Kidney (tissue), 14 donors: ENCODE measurements around the gene RBM19. TPM values are rescaled to one million over a fixed set of nuclear protein-coding genes. Genes with fewer than 3 reads are reported as not detected.

Experiments used
- DNase-seq, 5 donors: peaks; one replicate each; pipeline ENCODE4 v3.0.0-alpha.2; 2013 to 2020
- FAIRE-seq: peaks from 2 replicates; lab custom pipeline; 2012; peaks lifted over from hg19 to GRCh38; lab: Jason Lieb, UNC
- H3K27ac ChIP-seq, 2 donors: one replicate each; pipeline ENCODE4 v1.7.0; 2013; ENCODE audit warnings: low read depth in 2 of 2, low read length in 2 of 2, inconsistent platforms in 1 of 2
- H3K27me3 ChIP-seq: one replicate; pipeline ENCODE4 v1.7.1; 2013; ENCODE audit warnings: low read length, inconsistent platforms; ENCODE audit not compliant: control insufficient read depth, insufficient read depth
- H3K36me3 ChIP-seq, 3 donors: one replicate each; pipeline versions ENCODE4 v1.7.0 to v1.7.1; 2013; ENCODE audit warnings: low read length in 3 of 3, control low read depth in 1 of 3, inconsistent platforms in 1 of 3; ENCODE audit not compliant: insufficient read depth in 3 of 3, control insufficient read depth in 2 of 3
- H3K4me1 ChIP-seq, 3 donors: one replicate each; pipeline versions ENCODE4 v1.7.0 to v1.7.1; 2013; ENCODE audit warnings: low read length in 3 of 3, inconsistent platforms in 1 of 3, low read depth in 1 of 3; ENCODE audit not compliant: control insufficient read depth in 2 of 3, insufficient read depth in 2 of 3
- H3K4me3 ChIP-seq, 3 donors: one replicate each; pipeline versions ENCODE4 v1.7.0 to v1.8.1; 2013; ENCODE audit warnings: low read length in 3 of 3, control low read depth in 1 of 3, inconsistent platforms in 1 of 3
- H3K9ac ChIP-seq, 3 donors: one replicate each; pipeline versions ENCODE4 v1.7.0 to v1.7.1; 2013; ENCODE audit warnings: low read length in 3 of 3, control low read depth in 1 of 3, inconsistent platforms in 1 of 3
- H3K9me3 ChIP-seq, 3 donors: one replicate each; pipeline versions ENCODE4 v1.7.0 to v1.7.1; 2013; ENCODE audit warnings: low read length in 3 of 3, control low read depth in 1 of 3, inconsistent platforms in 1 of 3; ENCODE audit not compliant: control insufficient read depth in 2 of 3, insufficient read depth in 1 of 3
- CTCF ChIP-seq: IDR thresholded peaks from 3 replicates; pipeline ENCODE4 v1.5.1; 2012; ENCODE audit warnings: mild to moderate bottlenecking, moderate library complexity, borderline replicate concordance; ENCODE audit not compliant: insufficient read depth; ENCODE audit errors: extremely low read depth
- intact Hi-C: fragments of 100-400 bp; cut with DNase I; formaldehyde crosslinking; loops from one replicate; pipeline ENCODE4 v1.11.1; 2022
- polyA plus RNA-seq: library from polyadenylated mRNA; stranded (reverse); fragments of 350-450 nt; fragmentation: Illumina TruSeq; extraction: RNeasy Lipid Tissue Mini Kit (QIAGEN cat#74804); gene quantifications from one replicate; pipeline ENCODE4 v1.2.3, GENCODE V29; 2014; ENCODE audit warnings: low read depth, low replicate concordance; ENCODE audit not compliant: insufficient read depth
- total RNA-seq: library from RNA; stranded (reverse); fragmentation: NEBNext Ultra II Directional; extraction: Animal tissue kit (Norgen Biotek cat#: 25700); gene quantifications from one replicate; pipeline ENCODE4 v1.2.1, GENCODE V29; 2021
- donor health status: control.
- donor health status: control.
- donor health status: control.
- donor health status: control.
- donor health status: control.
- donor health status: DM: yes; HTN: yes; CAD: no.
- donor health status: Normal renal cell carcinoma (clear cell type).

Gene RBM19
- total and polyA plus RNA-seq, 2 donors from 2014 or later = 12.3 to 34.7 TPM

- FAIRE-seq (no peak), DNase-seq (no peak)
- Histone ChIP-seq H3K4me1 (no peaks in the 10 kb centered on the region), H3K36me3 (no peaks in the 10 kb centered on the region), H3K4me3 (no peak overlapping the region), H3K9ac (no peak overlapping the region), H3K27ac (no peak overlapping the region), H3K9me3 (no peaks in the 10 kb centered on the region), H3K27me3 (no peaks in the 10 kb centered on the region)
- no peak for TF ChIP-seq CTCF
- intact Hi-C loops = loop anchor here (5.0 kb wide), 1 partner anchor 527 kb away; no protein-coding TSS in a partner anchor
Observed at GRCh38 chr12:113980054-113980453, 13.9 kb upstream of the RBM19 start.

GRCh38 chr12:113978080-113978479, 12.0 kb upstream of the RBM19 start:
- Histone ChIP-seq H3K36me3 (no peaks in the 10 kb centered on the region), H3K4me3 (no peak overlapping the region), H3K27me3 (no peaks in the 10 kb centered on the region), H3K27ac (no peak overlapping the region), H3K9ac (no peak overlapping the region), H3K4me1 (no peaks in the 10 kb centered on the region), H3K9me3 (no peaks in the 10 kb centered on the region)
- intact Hi-C loops = no loop called here
- FAIRE-seq = no peak
- no peak for TF ChIP-seq CTCF
- no peak for DNase-seq

GRCh38 chr12:113974006-113974405, 7.9 kb upstream of the RBM19 start:
- DNase-seq (no peak), FAIRE-seq (no peak)
- Histone ChIP-seq H3K4me1 (no peaks in the 10 kb centered on the region), H3K9me3 (no peaks in the 10 kb centered on the region), H3K4me3 (no peak overlapping the region), H3K9ac (no peak overlapping the region), H3K36me3 (no peaks in the 10 kb centered on the region), H3K27me3 (no peaks in the 10 kb centered on the region), H3K27ac (no peak overlapping the region)
- TF ChIP-seq CTCF = no peak
- intact Hi-C loops = no loop called here
